H1 (cell line): Measurements from ENCODE around the gene MAFF. TPM values are rescaled to one million over a fixed set of nuclear protein-coding genes. Genes with fewer than 3 reads are reported as not detected.

ENCODE experiments used
- BACH1 ChIP-seq: IDR thresholded peaks from 2 replicates; pipeline ENCODE4 v1.6.1; 2012; ENCODE audit warnings: low read length, improper control_type of control experiment
- CEBPB ChIP-seq: IDR thresholded peaks from 2 replicates; pipeline ENCODE4 v1.6.1; 2012; ENCODE audit warnings: low read depth, low read length
- EZH2 ChIP-seq: fragments of 200-600 bp; sonication (generic); IDR thresholded peaks from 2 replicates; pipeline ENCODE4 v1.7.1; 2012; ENCODE audit warnings: low read depth, mild to moderate bottlenecking, moderate library complexity, low read length, inconsistent platforms; ENCODE audit not compliant: severe bottlenecking
- JUND ChIP-seq: IDR thresholded peaks from 2 replicates; pipeline ENCODE4 v1.6.1; 2011; ENCODE audit warnings: mild to moderate bottlenecking, improper control_type of control experiment, low read length
- RAD21 ChIP-seq, 2 experiments: IDR thresholded peaks in 1 of 2; conservative IDR thresholded peaks in 1 of 2; 2 replicates each; pipeline ENCODE4 v1.6.1; 2011; ENCODE audit warnings: low read depth in 2 of 2, low read length in 2 of 2, improper control_type of control experiment in 1 of 2, inconsistent platforms in 1 of 2, mild to moderate bottlenecking in 1 of 2, moderate library complexity in 1 of 2
- polyA plus RNA-seq, 7 experiments: library from polyadenylated mRNA; depleted of rRNA in 3 of 7; stranded (reverse) in 5 of 7; unstranded in 2 of 7; fragments of >200 nt in 5 of 7; fragments of 200-250 nt in 2 of 7; gene quantifications; 1 replicate in 5 of 7; 2 replicates in 1 of 7; 4 replicates in 1 of 7; pipeline versions ENCODE4 v1.2.1 to v1.2.3, GENCODE V29; 2011 to 2013; ENCODE audit warnings: missing spikeins in 2 of 7, mixed read lengths in 2 of 7
- total RNA-seq: library from RNA; stranded (reverse); fragmentation: NEBNext Ultra II Directional; extraction: Animal tissue kit (Norgen Biotek cat#: 25700); gene quantifications from 2 replicates; pipeline ENCODE4 v1.2.1, GENCODE V29; 2021
- TF ChIP-seq, protein P1 (sequence below): IDR thresholded peaks from 2 replicates; pipeline ENCODE4 v1.6.1; 2012; ENCODE audit warnings: inconsistent platforms

The MAFF gene
- total and polyA plus RNA-seq, 2 of the 8 experiments (the other 6 are each of a cell fraction or from before 2014, with no cell fraction given) = 1.5 to 6.3 TPM

DNA sequence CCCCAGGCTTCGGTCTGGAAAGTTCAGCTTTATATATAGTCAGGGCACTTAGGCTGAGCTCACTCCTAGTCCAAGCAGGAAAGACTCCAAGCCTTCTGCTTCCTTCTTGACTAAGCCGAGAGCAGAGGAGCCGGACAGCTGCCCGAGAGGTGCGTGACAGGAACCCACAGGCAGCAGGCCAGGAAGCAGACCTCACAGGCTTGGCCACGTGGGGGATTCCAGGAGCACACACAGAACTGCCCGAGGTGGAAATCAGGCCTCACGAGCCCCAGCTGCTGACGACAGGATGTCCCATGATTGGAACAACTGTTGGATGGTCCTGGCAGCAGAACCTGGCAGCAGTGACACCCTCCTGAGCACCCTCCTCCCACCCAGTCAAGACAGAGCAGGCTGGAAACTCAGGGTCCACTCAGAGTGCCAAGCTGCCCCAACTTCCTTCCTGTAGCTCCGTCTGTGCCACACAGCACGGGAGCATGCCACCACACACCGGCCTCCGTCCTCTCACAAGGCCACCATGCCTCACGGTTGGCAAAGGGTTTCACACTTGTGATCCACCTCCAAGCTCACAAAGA is 25.5 kb upstream of the MAFF start (continued):
- TF ChIP-seq RAD21 (IDR thresholded peaks at IDR 0.05 in 1 of 2, conservative IDR thresholded peaks at IDR 0.05 in 1 of 2; ENCODE audit: low read depth in 2 of 2, low read length in 2 of 2) (no peak), CEBPB (no peak), BACH1 (no peak), EZH2 (no peak), JUND (no peak)
- TF ChIP-seq, protein P1, sequence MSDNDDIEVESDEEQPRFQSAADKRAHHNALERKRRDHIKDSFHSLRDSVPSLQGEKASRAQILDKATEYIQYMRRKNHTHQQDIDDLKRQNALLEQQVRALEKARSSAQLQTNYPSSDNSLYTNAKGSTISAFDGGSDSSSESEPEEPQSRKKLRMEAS = no peak
